Measurements from ENCODE around the gene PDSS2. TPM values are rescaled to one million over a fixed set of nuclear protein-coding genes. Genes with fewer than 3 reads are reported as not detected.
"Not testable (repeated sequence)": the region's sequence is repeated elsewhere in the genome, so short reads cannot be mapped to it uniquely, and the experiment has no call there.

The PDSS2 gene
- total RNA-seq, 2 donors from 2014 or later: 6.2 to 10.9 TPM

DNA sequence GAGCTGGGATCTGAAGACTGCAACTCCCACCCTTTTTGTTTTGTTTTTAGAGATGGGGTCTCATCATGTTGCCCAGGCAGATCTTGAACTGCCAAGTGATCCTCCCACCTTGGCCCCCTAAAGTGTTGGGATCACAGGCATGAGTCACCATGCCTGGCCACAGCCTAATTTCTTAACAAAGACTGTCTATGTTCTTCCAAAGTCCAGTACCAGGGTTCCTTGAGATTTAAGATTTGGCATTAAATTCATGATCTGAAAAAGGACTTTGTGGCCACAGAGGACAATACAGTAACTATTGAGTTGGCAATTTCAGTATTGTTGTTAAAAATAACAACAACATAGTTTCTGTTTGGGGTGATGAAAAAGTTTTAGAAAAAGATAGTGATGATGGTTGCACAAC lies 315.4 kb downstream of the PDSS2 start:
- DNase-seq: no peak
- TF ChIP-seq, protein P1, sequence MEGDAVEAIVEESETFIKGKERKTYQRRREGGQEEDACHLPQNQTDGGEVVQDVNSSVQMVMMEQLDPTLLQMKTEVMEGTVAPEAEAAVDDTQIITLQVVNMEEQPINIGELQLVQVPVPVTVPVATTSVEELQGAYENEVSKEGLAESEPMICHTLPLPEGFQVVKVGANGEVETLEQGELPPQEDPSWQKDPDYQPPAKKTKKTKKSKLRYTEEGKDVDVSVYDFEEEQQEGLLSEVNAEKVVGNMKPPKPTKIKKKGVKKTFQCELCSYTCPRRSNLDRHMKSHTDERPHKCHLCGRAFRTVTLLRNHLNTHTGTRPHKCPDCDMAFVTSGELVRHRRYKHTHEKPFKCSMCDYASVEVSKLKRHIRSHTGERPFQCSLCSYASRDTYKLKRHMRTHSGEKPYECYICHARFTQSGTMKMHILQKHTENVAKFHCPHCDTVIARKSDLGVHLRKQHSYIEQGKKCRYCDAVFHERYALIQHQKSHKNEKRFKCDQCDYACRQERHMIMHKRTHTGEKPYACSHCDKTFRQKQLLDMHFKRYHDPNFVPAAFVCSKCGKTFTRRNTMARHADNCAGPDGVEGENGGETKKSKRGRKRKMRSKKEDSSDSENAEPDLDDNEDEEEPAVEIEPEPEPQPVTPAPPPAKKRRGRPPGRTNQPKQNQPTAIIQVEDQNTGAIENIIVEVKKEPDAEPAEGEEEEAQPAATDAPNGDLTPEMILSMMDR (IDR thresholded peaks at IDR 0.05): no peak
- no peak for TF ChIP-seq POLR2A (IDR thresholded peaks at IDR 0.05)
- Histone ChIP-seq H3K36me3 (replicated peaks in 1 of 2; ENCODE audit: insufficient read depth in 1 of 2, low read depth in 2 of 2) (no peaks in the 10 kb centered on the region), H3K4me1 (no peaks in the 10 kb centered on the region), H3K27me3 (no peaks in the 10 kb centered on the region), H3K9me3 (no peaks in the 10 kb centered on the region), H3K27ac (no peak overlapping the region), H3K4me3 (no peak overlapping the region)
- ATAC-seq: no peak
- intact Hi-C loops (cut with DNase I): no loop called here

DNA sequence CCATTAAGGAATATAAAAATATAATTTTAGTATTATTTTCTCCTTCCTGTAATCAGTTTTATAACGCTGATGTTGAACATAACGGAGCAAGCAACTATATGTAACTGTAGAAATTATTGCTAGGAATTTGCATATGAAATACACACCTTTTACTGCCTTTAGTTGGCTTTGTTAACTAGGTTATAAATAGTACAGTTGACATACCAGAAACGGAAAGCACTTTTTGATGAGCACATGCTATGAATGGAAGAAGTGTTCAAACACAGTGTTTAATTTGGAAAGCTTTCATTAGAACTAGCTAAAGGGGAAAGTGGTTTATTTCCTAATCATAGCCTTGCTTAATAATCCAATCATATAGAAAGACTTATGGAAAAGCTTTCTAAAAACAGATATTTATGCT lies 318.8 kb downstream of the PDSS2 start:
- H3K4me3 ChIP-seq: no peak overlapping the region
- no peak for DNase-seq
- H3K27ac ChIP-seq: no peak overlapping the region
- ATAC-seq: no peak
- WGBS, 2 donors: 65 to 69% methylated on average over 3 of the region's 3 CpGs
- no peaks in the 10 kb centered on the region for H3K36me3 ChIP-seq (replicated peaks in 1 of 2; ENCODE audit: insufficient read depth in 1 of 2, low read depth in 2 of 2)
- no peaks in the 10 kb centered on the region for H3K9me3 ChIP-seq
- H3K4me1 ChIP-seq: no peaks in the 10 kb centered on the region
- TF ChIP-seq, protein P1 (IDR thresholded peaks at IDR 0.05): no peak
- no peak for TF ChIP-seq POLR2A (IDR thresholded peaks at IDR 0.05)
- intact Hi-C loops (cut with DNase I): no loop called here
- no peaks in the 10 kb centered on the region for H3K27me3 ChIP-seq

DNA sequence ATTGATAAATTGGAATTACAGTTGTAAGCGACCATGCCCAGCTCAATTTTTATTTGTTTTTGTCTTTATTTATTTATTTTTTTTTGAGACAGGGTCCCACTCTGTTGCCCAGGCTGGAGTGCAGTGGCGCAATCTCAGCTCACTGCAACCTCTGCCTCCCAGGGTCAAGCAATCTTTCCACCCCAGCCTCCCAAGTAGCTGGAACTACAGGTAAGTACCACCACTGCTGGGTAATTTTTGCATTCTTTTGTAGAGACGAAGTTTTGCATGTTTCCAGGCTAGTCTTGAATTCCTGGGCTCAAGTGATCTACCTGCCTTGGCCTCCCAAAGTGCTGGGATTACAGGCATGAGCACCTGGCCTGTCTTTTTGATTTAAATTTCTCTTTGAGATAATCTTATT lies 323.0 kb downstream of the PDSS2 start:
- WGBS, 2 donors: 88 to 93% methylated on average over 3 of the region's 3 CpGs
- H3K27ac ChIP-seq; DNase-seq; H3K36me3 ChIP-seq (replicated peaks in 1 of 2; ENCODE audit: insufficient read depth in 1 of 2, low read depth in 2 of 2); H3K9me3 ChIP-seq; H3K27me3 ChIP-seq; ATAC-seq; H3K4me3 ChIP-seq; intact Hi-C loops (cut with DNase I); H3K4me1 ChIP-seq: not testable (repeated sequence)

DNA sequence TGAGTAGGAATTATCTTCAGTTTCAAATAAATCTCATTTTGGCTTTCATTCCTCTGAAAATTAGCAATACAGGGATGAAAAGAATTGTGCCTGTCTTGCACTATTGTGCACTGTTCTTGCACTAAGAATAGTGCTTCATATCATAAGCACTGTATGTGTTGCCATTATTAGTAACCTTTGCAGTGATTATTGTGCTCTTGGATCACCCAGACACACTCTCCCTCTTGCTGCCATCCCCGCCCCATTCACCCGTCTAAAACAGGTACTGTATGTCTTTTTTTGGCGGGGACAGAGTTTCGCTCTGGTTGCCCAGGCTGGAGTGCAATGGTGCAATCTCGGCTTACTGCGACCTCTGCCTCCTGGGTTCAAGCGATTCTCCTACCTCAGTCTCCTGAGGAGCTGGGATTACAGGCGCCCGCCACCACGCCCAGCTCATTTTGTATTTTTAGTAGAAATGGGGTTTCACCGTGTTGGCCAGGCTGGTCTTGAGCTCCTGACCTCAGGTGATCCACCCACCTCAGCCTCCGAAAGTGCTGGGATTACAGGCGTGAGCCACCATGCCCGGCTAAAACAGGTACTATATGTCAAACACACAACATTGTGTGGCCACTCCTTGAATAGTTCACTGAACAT lies 324.2 kb downstream of the PDSS2 start:
- H3K27ac ChIP-seq; H3K27me3 ChIP-seq; H3K9me3 ChIP-seq; H3K4me3 ChIP-seq; intact Hi-C loops (cut with DNase I); ATAC-seq; H3K4me1 ChIP-seq; DNase-seq; H3K36me3 ChIP-seq (replicated peaks in 1 of 2; ENCODE audit: insufficient read depth in 1 of 2, low read depth in 2 of 2): not testable (repeated sequence)
- WGBS, 2 donors: 84 to 93% methylated on average over 13 to 14 of the region's 14 CpGs

DNA sequence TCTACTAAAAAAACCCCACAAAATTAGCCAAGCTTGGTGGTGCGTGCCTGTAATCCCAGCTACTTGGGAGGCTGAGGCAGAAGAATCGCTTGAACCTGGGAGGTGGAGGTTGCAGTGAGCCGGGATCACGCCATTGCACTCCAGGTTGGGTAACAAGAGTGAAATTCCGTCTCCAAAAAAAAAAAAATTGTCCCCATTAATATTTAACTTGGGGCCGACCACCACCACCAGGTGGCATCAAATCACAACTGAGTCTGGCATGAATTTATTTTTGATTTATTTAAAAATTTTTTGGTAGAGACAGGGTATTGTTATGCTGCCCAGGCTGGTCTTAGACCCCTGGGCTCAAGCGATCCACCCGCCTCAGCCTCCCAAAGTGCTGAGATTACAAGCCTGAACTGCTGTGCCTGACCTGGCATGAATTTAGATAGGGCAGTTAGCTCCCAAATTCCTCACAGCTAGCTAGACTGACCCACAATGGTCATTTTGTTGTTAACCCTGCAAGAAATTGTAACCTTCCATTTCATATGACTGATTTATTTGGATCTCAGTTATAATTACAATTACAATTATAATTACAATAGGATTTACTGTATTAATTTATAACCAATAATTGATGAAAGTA lies 326.9 kb downstream of the PDSS2 start:
- 42% methylated on average over 8 of the region's 8 CpGs for WGBS, 2 donors
- no peak overlapping the region for H3K27ac ChIP-seq
- peak in 3 of 4 donors; percentile 22 to 59 (median 42) for DNase-seq

More for the DNA sequence above, 326.9 kb downstream of the PDSS2 start:
- intact Hi-C loops (cut with DNase I): no loop called here
- H3K9me3 ChIP-seq: no peaks in the 10 kb centered on the region
- no peak overlapping the region for H3K4me3 ChIP-seq
- ATAC-seq: no peak
- no peaks in the 10 kb centered on the region for H3K4me1 ChIP-seq
- no peaks in the 10 kb centered on the region for H3K27me3 ChIP-seq
- TF ChIP-seq, protein P1 (IDR thresholded peaks at IDR 0.05): peak in 5 of 7 experiments; percentile 28 to 54 (median 36)
- TF ChIP-seq POLR2A (IDR thresholded peaks at IDR 0.05): no peak
- no peaks in the 10 kb centered on the region for H3K36me3 ChIP-seq (replicated peaks in 1 of 2; ENCODE audit: insufficient read depth in 1 of 2, low read depth in 2 of 2)

Measured in body of pancreas (tissue), 4 donors.